ENCODE data around the gene SH2D5.

Gene SH2D5

GRCh38 chr1:20699558-20699957 is 32.9 kb downstream of the SH2D5 start:
- TF ChIP-seq CTCF (IDR thresholded peaks at IDR 0.05; ENCODE audit: insufficient read depth, low read length) (no peak), REST (IDR thresholded peaks at IDR 0.05; ENCODE audit: insufficient replicate concordance, low read depth) (no peak), POLR2AphosphoS5 (IDR thresholded peaks at IDR 0.05; ENCODE audit: low read depth) (no peak), SPI1 (IDR thresholded peaks at IDR 0.05; ENCODE audit: borderline replicate concordance, low read depth) (no peak), GABPA (IDR thresholded peaks at IDR 0.05; ENCODE audit: low read depth) (no peak)
- Histone ChIP-seq H3K27me3 (ENCODE audit: insufficient read depth, poor library complexity, severe bottlenecking) (no peaks in the 10 kb centered on the region), H3K4me3 (replicated peaks; ENCODE audit: insufficient read depth, low read length) (no peak overlapping the region), H3K27ac (replicated peaks) (no peak overlapping the region)
- DNase-seq (ENCODE audit: low read depth in 1 of 2, low spot score in 1 of 2), result no peak

- H3K27ac ChIP-seq (replicated peaks), result no peak overlapping the region
- TF ChIP-seq GABPA (IDR thresholded peaks at IDR 0.05; ENCODE audit: low read depth) (no peak), CTCF (IDR thresholded peaks at IDR 0.05; ENCODE audit: insufficient read depth, low read length) (no peak), SPI1 (IDR thresholded peaks at IDR 0.05; ENCODE audit: borderline replicate concordance, low read depth) (no peak), REST (IDR thresholded peaks at IDR 0.05; ENCODE audit: insufficient replicate concordance, low read depth) (no peak), POLR2AphosphoS5 (IDR thresholded peaks at IDR 0.05; ENCODE audit: low read depth) (no peak)
- H3K4me3 ChIP-seq (replicated peaks; ENCODE audit: insufficient read depth, low read length), result no peak overlapping the region
- no peaks in the 10 kb centered on the region for H3K27me3 ChIP-seq (ENCODE audit: insufficient read depth, poor library complexity, severe bottlenecking)
- DNase-seq (ENCODE audit: low read depth in 1 of 2, low spot score in 1 of 2), result no peak
Measured at GRCh38 chr1:20698195-20698910, 34.1 kb downstream of the SH2D5 start.

- no peak overlapping the region for H3K27ac ChIP-seq (replicated peaks)
- DNase-seq (ENCODE audit: low read depth in 1 of 2, low spot score in 1 of 2), result no peak
- no peak for TF ChIP-seq CTCF (IDR thresholded peaks at IDR 0.05; ENCODE audit: insufficient read depth, low read length)
- TF ChIP-seq GABPA (IDR thresholded peaks at IDR 0.05; ENCODE audit: low read depth), result no peak
- TF ChIP-seq REST (IDR thresholded peaks at IDR 0.05; ENCODE audit: insufficient replicate concordance, low read depth), result no peak
- no peak for TF ChIP-seq POLR2AphosphoS5 (IDR thresholded peaks at IDR 0.05; ENCODE audit: low read depth)
- TF ChIP-seq SPI1 (IDR thresholded peaks at IDR 0.05; ENCODE audit: borderline replicate concordance, low read depth), result no peak
- H3K27me3 ChIP-seq (ENCODE audit: insufficient read depth, poor library complexity, severe bottlenecking), result no peaks in the 10 kb centered on the region
- no peak overlapping the region for H3K4me3 ChIP-seq (replicated peaks; ENCODE audit: insufficient read depth, low read length)
Measured at GRCh38 chr1:20697563-20697962, 34.9 kb downstream of the SH2D5 start.
